Mucosa of descending colon (tissue), 3 donors: Measurements from ENCODE around the gene SYNE4. TPM values are rescaled to one million over a fixed set of nuclear protein-coding genes. Genes with fewer than 3 reads are reported as not detected.
"Not testable (repeated sequence)": the region's sequence is repeated elsewhere in the genome, so short reads cannot be mapped to it uniquely, and the experiment has no call there.

Experiments
- ATAC-seq: fragments of 200-7000 bp; cut with Tn5 transposase; one replicate; pipeline ENCODE4 v1.9.1; 2020; ENCODE audit warnings: mild to moderate bottlenecking, moderate library complexity
- DNase-seq, 3 donors: peaks; one replicate each; pipeline ENCODE4 v3.0.0-alpha.2; 2020
- H3K36me3 ChIP-seq: fragments of 200-600 bp; one replicate; pipeline ENCODE4 v1.8.0; 2021; ENCODE audit warnings: low read depth, mild to moderate bottlenecking
- H3K4me1 ChIP-seq: fragments of 200-600 bp; one replicate; pipeline ENCODE4 v1.8.0; 2021; ENCODE audit warnings: low read depth, mild to moderate bottlenecking
- H3K4me3 ChIP-seq: fragments of 200-600 bp; one replicate; pipeline ENCODE4 v1.8.0; 2021; ENCODE audit warnings: mild to moderate bottlenecking
- H3K9me3 ChIP-seq: fragments of 200-600 bp; one replicate; pipeline ENCODE4 v1.8.0; 2021; ENCODE audit warnings: mild to moderate bottlenecking
- intact Hi-C, 2 donors: fragments of 100-400 bp; cut with DNase I in 1 of 2; cut with micrococcal nuclease in 1 of 2; formaldehyde crosslinking; loops; one replicate each; pipeline versions ENCODE4 v1.11.0 to v1.11.1; 2022; cut with DNase I, micrococcal nuclease
- total RNA-seq, 3 donors: library from RNA; stranded (reverse); fragmentation: NEBNext Ultra II Directional in 2 of 3; extraction: Animal tissue kit (Norgen Biotek cat#: 25700) in 2 of 3; gene quantifications; one replicate each; pipeline versions ENCODE4 v1.2.1 to v1.2.4, GENCODE V29; 2021 to 2023
- TF ChIP-seq, protein P1 (sequence below): fragments of 200-600 bp; IDR thresholded peaks from one replicate; pipeline ENCODE4 v1.8.0; 2022; ENCODE audit warnings: antibody characterized with exemption, mild to moderate bottlenecking
- donor health status: DM: no; HTN: no; CAD: no; lungs with moderate emphysema.
- donor health status: DM: no; HTN: no; CAD: no.
- donor health status: DM: no; HTN: yes; CAD: no.

Gene SYNE4
- total RNA-seq, 3 donors from 2014 or later, result 3.5 to 7.9 (median 6.9) TPM

DNA sequence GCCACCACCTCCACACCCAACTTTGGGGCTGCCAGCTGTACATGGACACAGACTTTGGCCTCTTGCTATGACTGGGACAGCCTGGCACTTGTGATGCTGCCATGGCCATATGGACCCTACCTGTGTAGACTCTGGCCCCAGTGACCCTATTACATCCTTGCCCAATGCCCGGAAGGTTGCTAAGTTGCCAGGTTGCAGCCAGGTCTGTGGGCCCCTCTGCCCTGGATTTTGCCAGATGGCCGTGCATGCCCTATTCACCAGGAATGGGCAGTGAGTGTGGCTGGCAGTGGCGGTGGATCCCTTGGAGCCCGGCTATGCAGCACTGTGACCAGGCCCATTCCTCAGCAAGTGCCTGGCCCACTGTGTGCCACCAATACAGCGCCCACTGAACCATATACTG, 22.5 kb downstream of the SYNE4 start:
- no peaks in the 10 kb centered on the region for H3K4me1 ChIP-seq
- TF ChIP-seq, protein P1, sequence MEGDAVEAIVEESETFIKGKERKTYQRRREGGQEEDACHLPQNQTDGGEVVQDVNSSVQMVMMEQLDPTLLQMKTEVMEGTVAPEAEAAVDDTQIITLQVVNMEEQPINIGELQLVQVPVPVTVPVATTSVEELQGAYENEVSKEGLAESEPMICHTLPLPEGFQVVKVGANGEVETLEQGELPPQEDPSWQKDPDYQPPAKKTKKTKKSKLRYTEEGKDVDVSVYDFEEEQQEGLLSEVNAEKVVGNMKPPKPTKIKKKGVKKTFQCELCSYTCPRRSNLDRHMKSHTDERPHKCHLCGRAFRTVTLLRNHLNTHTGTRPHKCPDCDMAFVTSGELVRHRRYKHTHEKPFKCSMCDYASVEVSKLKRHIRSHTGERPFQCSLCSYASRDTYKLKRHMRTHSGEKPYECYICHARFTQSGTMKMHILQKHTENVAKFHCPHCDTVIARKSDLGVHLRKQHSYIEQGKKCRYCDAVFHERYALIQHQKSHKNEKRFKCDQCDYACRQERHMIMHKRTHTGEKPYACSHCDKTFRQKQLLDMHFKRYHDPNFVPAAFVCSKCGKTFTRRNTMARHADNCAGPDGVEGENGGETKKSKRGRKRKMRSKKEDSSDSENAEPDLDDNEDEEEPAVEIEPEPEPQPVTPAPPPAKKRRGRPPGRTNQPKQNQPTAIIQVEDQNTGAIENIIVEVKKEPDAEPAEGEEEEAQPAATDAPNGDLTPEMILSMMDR, result no peak
- H3K4me3 ChIP-seq, result no peak overlapping the region
- no peak for DNase-seq
- no peak for ATAC-seq
- H3K9me3 ChIP-seq, result no peaks in the 10 kb centered on the region
- intact Hi-C loops, result no loop called here
- H3K36me3 ChIP-seq, result no peaks in the 10 kb centered on the region

DNA sequence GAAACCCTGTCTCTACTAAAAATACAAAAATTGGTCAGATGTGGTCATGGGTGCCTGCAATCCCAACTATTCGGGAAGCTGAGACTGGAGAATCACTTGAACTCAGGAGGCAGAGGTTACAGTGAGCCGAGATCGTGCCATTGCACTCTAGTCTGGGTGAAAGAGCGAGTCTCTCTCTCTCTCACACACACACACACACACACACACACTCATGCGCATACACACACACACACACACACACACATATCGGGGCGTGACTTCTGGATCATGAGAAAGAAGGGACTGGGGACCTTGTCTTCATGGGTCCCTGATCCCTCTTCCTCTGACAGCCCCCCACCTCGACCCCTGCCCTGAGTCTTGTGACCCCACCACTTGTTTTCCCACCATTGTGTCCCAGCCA, 25.4 kb downstream of the SYNE4 start:
- intact Hi-C loops, result no loop called here

DNA sequence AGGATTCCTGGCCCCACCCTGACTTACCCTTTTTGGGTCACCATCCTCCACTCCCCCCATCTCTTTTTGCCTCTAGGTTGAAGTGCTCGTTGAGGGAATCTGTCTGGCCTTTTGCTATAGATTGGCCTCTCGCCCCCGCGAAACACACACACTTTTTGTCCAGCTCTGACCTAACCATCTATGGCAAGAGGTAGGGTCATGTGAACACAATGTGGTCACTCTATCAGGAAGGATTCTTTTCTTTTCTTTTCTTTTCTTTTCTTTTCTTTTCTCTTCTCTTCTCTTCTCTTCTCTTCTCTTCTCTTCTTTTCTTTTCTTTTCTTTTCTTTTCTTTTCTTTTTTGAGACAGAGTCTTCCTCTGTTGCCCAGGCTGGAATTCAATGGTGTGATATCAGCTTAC, 27.6 kb downstream of the SYNE4 start:
- DNase-seq, H3K4me3 ChIP-seq, intact Hi-C loops, H3K4me1 ChIP-seq, H3K9me3 ChIP-seq, H3K36me3 ChIP-seq, ATAC-seq: not testable (repeated sequence)

More for the DNA sequence above, 25.4 kb downstream of the SYNE4 start:
- TF ChIP-seq, protein P1, result no peak
- DNase-seq (no peak), ATAC-seq (no peak)
- no peaks in the 10 kb centered on the region for H3K9me3 ChIP-seq
- no peak overlapping the region for H3K4me3 ChIP-seq
- no peaks in the 10 kb centered on the region for H3K4me1 ChIP-seq
- no peaks in the 10 kb centered on the region for H3K36me3 ChIP-seq

DNA sequence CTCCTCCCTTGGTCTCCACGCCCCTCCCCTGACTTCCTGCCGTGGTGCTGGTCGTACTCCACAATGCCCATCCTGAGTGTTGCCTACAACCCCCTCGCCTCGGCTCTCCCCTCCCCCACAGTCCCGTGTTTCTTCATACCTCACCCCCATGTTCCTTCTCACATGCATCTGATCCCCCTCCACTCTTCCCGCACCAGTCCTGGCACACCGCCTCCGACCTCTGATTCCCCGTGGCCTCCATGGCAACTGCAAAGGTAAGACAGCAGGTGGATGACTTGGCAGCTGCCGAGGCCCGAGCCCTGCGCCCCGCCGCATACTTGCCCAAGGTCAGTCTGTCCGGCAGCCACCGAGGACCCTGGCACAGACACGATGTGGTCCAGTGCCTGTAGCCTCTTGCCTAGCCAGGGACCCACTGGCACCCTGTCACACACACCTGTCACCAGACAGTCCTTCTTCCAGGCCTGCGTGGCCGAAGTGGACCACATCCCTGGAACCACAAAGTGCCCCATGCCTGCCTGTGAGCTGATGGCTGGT, 29.7 kb downstream of the SYNE4 start:
- TF ChIP-seq, protein P1, result no peak
- Histone ChIP-seq H3K36me3 (no peaks in the 10 kb centered on the region), H3K9me3 (no peaks in the 10 kb centered on the region), H3K4me1 (no peaks in the 10 kb centered on the region), H3K4me3 (no peak overlapping the region)
- intact Hi-C loops, result no loop called here
- no peak for DNase-seq
- ATAC-seq, result no peak

DNA sequence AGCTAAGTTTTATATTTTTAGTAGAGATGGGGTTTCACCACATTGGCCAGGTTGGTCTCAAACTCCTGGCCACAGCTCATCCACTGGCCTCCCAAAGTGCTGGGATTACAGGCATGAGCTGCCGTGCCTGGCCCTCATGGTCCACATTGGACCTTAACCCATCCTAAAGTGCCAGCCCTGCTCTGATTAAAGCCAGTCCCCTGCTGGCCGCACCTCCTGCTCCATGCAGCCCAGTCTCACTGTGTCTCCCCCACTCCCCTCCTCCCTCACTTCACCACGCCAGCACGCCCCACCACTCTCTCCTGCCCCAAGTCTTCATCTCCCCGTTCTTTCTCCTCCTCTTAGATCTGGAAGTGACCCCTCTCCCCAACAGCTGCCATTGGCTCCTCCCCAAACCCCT, 30.3 kb downstream of the SYNE4 start:
- Histone ChIP-seq H3K4me1 (no peaks in the 10 kb centered on the region), H3K9me3 (no peaks in the 10 kb centered on the region), H3K36me3 (no peaks in the 10 kb centered on the region), H3K4me3 (no peak overlapping the region)
- intact Hi-C loops, result no loop called here
- DNase-seq, result no peak
- TF ChIP-seq, protein P1, result no peak
- no peak for ATAC-seq

DNA sequence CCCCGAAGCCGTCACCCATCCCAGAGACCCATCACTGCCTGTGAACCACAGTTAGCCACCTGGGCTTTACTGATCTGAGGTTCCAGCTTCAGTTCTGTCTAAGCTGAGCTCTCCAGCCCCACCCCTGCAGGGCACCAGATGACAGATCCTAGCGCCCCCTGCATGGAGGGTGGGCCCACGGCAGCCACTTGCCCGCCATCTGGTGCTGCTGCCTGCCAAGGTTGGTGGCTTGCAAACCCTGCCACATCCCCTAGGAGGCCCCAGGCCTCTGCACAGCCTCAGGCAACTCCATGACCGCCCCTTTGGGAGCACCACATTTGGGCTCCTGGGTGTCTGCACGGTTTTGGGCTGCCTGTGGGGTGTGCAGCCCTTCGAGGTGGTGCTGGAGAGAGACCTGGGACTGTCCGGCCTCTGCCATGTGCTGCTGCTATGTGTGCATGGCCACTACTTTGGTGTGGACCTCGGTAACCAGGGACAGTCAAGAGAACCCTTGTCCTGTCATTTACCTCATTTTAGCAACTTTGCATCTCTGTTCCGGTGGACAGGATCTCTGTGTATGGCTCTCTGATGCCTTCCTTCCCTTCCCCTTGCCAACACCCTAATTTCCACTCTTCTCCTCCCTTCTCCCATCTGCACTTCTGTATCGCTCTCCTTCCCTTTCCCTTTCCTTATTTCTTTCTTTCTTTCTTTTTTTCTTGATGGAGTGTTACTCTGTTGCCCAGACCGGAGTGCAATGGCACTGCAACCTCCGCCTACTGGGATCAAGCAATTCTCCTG, 31.0 kb downstream of the SYNE4 start:
- no peaks in the 10 kb centered on the region for H3K4me1 ChIP-seq
- TF ChIP-seq, protein P1, result no peak
- H3K9me3 ChIP-seq, result no peaks in the 10 kb centered on the region
- H3K4me3 ChIP-seq, result no peak overlapping the region
- DNase-seq (no peak), ATAC-seq (peak; percentile 27)
- H3K36me3 ChIP-seq, result no peaks in the 10 kb centered on the region
- intact Hi-C loops, result no loop called here
